Tibial artery (tissue), 4 donors: ENCODE measurements around the gene THBS3.
A peak's percentile ranks its signal among the peaks of the same experiment; 100 is the strongest.

Experiments used
- DNase-seq, 2 donors: peaks; one replicate each; pipeline ENCODE4 v3.0.0-alpha.2; 2019
- H3K27ac ChIP-seq, 2 donors: fragments of 200-600 bp; sonication (generic) in 1 of 2; 1 replicate in 1 of 2; 2 replicates in 1 of 2; pipeline ENCODE4 v1.5.1; 2018 to 2019; ENCODE audit warnings: mild to moderate bottlenecking in 1 of 2
- H3K27me3 ChIP-seq, 2 donors: fragments of 200-600 bp; sonication (generic) in 1 of 2; one replicate each; pipeline versions ENCODE4 v1.5.1 to v1.6.0; 2016 to 2019
- H3K36me3 ChIP-seq, 3 donors: fragments of 200-600 bp; sonication (generic) in 2 of 3; one replicate each; pipeline ENCODE4 v1.5.1; 2016 to 2019; ENCODE audit warnings: mild to moderate bottlenecking in 2 of 3
- H3K4me1 ChIP-seq, 4 donors: fragments of 200-600 bp; sonication (generic) in 2 of 4; 1 replicate in 3 of 4; 2 replicates in 1 of 4; pipeline ENCODE4 v1.5.1; 2016 to 2019
- H3K4me3 ChIP-seq, 2 donors: fragments of 200-600 bp; sonication (generic) in 1 of 2; 1 replicate in 1 of 2; 2 replicates in 1 of 2; pipeline ENCODE4 v1.5.1; 2018 to 2019; ENCODE audit warnings: mild to moderate bottlenecking in 2 of 2
- H3K9me3 ChIP-seq, 3 donors: fragments of 200-600 bp; sonication (generic) in 1 of 3; one replicate each; pipeline ENCODE4 v1.5.1; 2016 to 2019
- CTCF ChIP-seq, 2 experiments: fragments of 200-600 bp in 1 of 2; fragments of 450-650 bp in 1 of 2; IDR thresholded peaks; one replicate each; pipeline ENCODE4 v1.5.1; 2017 to 2019; ENCODE audit warnings: antibody characterized with exemption in 2 of 2, mild to moderate bottlenecking in 1 of 2, moderate library complexity in 1 of 2
- intact Hi-C: fragments of 100-400 bp; cut with DNase I; formaldehyde crosslinking; loops from one replicate; pipeline ENCODE4 v1.15.0; 2023; ENCODE audit warnings: low total_unique reads

Gene THBS3

GRCh38 chr1:155209312-155209721, 1.6 kb upstream of the THBS3 start:
- Histone ChIP-seq H3K36me3 (peaks cover 0 to 12% (median 0%) of the 10 kb centered on the region in 3 donors), H3K4me1 (peaks cover 0 to 52% (median 36%) of the 10 kb centered on the region in 4 donors), H3K27me3 (no peaks in the 10 kb centered on the region), H3K4me3 (peak overlapping the region; percentile 64 to 72), H3K27ac (peak overlapping the region; percentile 98 to 99), H3K9me3 (no peaks in the 10 kb centered on the region)
- intact Hi-C loops = loop anchor here (5.0 kb wide), 1 partner anchor 33 kb away; a partner anchor contains a TSS
- no peak for DNase-seq
- TF ChIP-seq CTCF (IDR thresholded peaks at IDR 0.05) = no peak

DNA sequence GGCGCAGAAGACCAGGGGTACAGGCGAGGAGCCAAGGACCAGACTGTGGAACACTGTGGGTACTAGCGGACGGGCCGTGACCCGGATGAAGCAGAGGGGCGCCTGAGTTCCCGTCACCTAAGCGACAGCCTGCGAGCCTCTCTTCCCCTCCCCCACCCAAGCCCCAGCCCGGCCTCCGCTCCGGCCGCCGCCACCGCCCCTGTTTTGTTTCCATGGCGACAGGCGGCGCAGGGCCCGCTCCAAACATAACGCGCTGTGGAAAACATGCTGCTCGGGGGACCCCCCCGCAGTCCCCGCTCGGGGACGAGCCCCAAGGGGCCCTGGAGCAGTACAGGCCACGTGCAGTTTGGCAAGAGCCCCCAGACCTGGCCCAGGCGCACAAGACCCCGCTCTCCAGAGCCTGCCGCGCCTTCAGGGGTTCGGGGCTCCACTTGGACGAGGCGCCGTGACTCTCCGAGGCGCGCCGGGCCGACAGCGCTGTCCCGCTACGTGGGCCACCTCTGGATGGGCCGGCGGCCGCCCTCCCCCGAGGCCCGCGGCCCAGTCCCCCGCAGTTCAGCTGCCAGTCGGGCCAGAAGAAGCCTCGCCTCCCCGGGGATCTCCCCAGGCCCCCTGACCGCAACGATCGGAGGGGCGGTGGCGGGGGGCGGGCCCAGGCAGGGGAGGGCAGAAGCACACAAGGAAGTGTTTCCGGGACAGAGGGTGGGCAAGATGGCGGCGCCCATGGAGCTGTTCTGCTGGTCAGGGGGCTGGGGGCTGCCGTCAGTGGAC, 1.0 kb upstream of the THBS3 start, which contains the start of gene MTX1:
MTX1 (plus strand) TSS at position 155 of the 771 bp plus-strand sequence; CDS start at position 265, 110 bp downstream.
- Histone ChIP-seq H3K4me3 (peak within 1 kb of the TSS; percentile 64 to 72), H3K27me3 (no peaks in the 10 kb centered on the region), H3K27ac (peak within 1 kb of the TSS; percentile 98 to 99), H3K4me1 (peaks cover 0 to 52% (median 36%) of the 10 kb centered on the region in 4 donors), H3K9me3 (no peaks in the 10 kb centered on the region), H3K36me3 (peaks cover 0 to 12% (median 0%) of the 10 kb centered on the region in 3 donors)
- no peak for TF ChIP-seq CTCF (IDR thresholded peaks at IDR 0.05)
- intact Hi-C loops = loop anchor here (5.0 kb wide), 1 partner anchor 34 kb away; a partner anchor contains a TSS
- DNase-seq = peak; percentile 93 to 97

GRCh38 chr1:155206891-155207805, 549 bp downstream of the THBS3 start:
- Histone ChIP-seq H3K4me1 (peaks cover 0 to 52% (median 36%) of the 10 kb centered on the region in 4 donors), H3K27me3 (no peaks in the 10 kb centered on the region), H3K4me3 (peak overlapping the region; percentile 64 to 72), H3K36me3 (peaks cover 0 to 12% (median 8%) of the 10 kb centered on the region in 3 donors), H3K27ac (peak overlapping the region; percentile 98 to 99), H3K9me3 (no peaks in the 10 kb centered on the region)
- intact Hi-C loops = loop anchor here (5.0 kb wide), 1 partner anchor 35 kb away; a partner anchor contains a TSS
- TF ChIP-seq CTCF (IDR thresholded peaks at IDR 0.05) = peak; percentile 82 to 90
- DNase-seq = peak; percentile 89 to 90

- intact Hi-C loops = loop anchor here (5.0 kb wide), 1 partner anchor 36 kb away; a partner anchor contains a TSS
- Histone ChIP-seq H3K4me1 (peaks cover 0 to 41% (median 31%) of the 10 kb centered on the region in 4 donors), H3K27me3 (no peaks in the 10 kb centered on the region), H3K9me3 (no peaks in the 10 kb centered on the region), H3K4me3 (no peak overlapping the region), H3K36me3 (peaks cover 0 to 16% (median 13%) of the 10 kb centered on the region in 3 donors), H3K27ac (peak overlapping the region; percentile 98 to 99)
- no peak for TF ChIP-seq CTCF (IDR thresholded peaks at IDR 0.05)
- DNase-seq = no peak
Observed at GRCh38 chr1:155205969-155206593, 1.6 kb downstream of the THBS3 start.

- no peaks in the 10 kb centered on the region for H3K27me3 ChIP-seq
- no peak for TF ChIP-seq CTCF (IDR thresholded peaks at IDR 0.05)
- H3K4me1 ChIP-seq = peaks cover 0 to 33% (median 30%) of the 10 kb centered on the region in 4 donors
- intact Hi-C loops = loop anchor here (5.0 kb wide), 1 partner anchor 37 kb away; a partner anchor contains a TSS
- no peaks in the 10 kb centered on the region for H3K9me3 ChIP-seq
- peaks cover 0 to 27% (median 23%) of the 10 kb centered on the region in 3 donors for H3K36me3 ChIP-seq
- no peak overlapping the region for H3K4me3 ChIP-seq
- H3K27ac ChIP-seq = no peak overlapping the region
- no peak for DNase-seq
Observed at GRCh38 chr1:155205035-155205434, 2.7 kb downstream of the THBS3 start.
